Stimulated activated CD8-positive, alpha-beta memory T cell treated with anti-CD3 and anti-CD28 coated beads, Interleukin-2, amount 100 ng/mL, for 1 hour (primary cell): ENCODE results near the gene AIF1L.

Source experiments
- DNase-seq, 2 donors: peaks; one replicate each; pipeline ENCODE4 v3.0.0-alpha.2; 2020; ENCODE audit warnings: low read depth in 2 of 2

The AIF1L gene

DNA sequence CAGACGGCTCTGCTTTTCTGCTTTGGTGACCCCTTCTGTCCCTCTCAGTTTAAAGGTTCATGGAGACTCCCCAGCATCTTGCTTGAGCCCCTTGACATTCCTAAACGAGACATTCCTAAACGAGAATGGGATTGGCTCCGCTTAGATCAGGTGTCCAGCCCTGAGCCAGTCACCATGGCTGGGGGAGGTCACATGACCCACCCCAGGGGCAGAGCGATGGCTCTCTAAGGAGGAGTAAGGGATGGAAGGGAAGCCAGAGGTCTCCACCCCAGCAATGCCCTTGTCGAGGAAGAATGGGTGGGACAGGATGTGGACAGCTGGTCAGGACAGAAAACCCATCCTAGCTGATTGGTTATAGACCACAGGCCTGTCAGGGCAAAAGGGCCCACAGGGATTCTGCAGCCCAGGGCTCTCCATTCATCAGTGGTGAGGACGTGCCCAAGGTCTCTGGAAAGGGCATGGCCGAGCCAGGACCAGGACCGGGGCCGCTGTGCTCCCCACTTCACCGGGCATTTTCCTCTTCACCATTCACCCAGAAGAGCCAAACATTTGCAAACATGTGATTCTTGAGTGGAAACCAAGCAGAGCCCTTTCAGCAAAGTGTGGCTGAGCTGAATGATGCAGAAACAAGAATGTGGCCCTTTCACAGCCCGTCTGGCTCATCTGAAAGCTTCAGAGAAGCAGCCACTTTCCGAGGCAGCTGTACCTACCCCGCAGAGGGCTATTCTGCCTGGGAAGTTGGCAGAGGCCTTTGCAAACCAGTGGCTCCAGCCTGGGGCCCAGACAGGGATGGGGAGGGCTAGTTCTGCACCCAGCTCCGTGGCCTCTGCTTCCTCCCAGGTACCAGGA, 19.8 kb upstream of the AIF1L start:
- DNase-seq: no peak

DNA sequence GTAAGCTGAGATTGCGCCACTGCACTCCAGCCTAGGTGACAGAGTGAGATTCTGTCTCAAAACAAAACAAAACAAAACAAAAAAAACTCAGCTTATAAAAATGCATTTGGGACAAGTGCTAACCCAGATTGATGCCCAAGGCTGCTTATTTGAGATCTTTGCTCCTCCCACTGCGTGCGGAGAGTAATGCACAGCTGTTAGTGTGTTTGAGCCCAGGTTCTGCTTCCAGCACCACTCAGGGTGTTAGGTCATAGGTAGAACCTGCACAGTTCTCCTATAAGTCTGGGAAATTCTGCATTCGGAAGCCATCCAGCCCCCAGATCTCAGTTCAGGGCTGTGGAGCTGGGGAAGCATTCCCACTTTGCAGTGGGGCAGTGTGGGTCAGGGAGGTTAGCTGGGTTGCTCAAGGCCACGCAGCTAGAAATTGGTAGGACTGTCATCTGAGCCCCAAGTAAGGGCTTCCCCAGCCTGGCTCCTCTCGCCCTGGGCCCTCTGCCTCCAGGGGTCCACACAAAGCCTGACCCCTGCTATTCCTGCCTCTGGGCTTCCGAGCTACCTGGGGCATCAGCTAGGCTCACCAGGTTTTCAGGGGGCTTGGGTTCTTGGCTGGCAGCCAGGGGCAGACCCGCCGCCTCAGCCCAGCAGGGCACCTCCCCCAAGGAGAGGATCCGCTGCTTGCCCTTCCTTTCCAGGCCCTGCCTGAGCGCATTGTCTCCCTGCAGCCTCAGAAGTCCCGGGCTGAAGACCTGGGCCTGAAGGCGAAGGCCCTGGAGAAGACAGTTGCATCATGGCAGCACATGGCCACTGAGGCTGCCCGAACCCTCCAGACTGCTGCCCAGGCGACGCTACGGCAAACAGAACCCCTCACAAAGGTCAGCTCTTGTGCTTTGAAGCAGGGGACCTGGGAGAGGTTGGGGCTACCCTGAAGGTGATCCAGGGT, 17.6 kb upstream of the AIF1L start:
- DNase-seq: no peak

DNA sequence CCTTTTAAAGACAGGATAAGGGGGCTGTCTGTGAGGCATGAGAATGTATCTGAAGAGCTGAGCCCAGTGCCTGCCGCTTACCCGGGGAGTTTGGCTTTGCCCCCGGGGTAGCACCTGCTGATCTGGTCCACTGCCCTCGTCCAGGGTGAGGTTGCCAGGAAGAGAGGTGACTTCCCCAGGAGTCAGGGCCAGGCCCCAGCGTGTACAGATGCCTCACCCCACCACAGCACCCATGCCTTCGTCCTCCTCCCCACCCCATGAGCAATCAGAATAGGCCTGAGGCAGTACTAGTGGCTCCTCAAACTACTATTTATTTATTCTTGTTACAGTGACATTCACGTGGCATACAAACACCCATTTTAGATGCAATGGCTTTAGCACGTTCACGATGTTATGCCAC, 15.7 kb upstream of the AIF1L start:
- DNase-seq: no peak

DNA sequence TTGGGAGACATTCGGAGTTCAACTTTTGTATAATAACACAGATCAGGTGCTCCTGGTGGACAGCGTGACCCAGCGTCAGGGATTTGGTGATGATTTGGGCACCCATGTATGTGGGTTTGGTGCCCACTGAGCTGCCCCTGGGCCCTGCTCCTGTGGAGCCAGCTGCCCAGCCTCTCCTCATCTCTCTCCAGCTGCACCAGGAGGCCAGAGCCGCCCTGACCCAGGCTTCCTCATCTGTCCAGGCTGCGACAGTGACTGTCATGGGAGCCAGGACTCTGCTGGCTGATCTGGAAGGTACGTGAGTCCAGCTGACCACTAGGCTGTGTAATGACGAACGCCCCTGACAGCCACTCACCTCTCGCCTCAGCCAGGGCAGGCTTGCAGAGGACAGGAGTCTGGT, 14.5 kb upstream of the AIF1L start:
- no peak for DNase-seq

DNA sequence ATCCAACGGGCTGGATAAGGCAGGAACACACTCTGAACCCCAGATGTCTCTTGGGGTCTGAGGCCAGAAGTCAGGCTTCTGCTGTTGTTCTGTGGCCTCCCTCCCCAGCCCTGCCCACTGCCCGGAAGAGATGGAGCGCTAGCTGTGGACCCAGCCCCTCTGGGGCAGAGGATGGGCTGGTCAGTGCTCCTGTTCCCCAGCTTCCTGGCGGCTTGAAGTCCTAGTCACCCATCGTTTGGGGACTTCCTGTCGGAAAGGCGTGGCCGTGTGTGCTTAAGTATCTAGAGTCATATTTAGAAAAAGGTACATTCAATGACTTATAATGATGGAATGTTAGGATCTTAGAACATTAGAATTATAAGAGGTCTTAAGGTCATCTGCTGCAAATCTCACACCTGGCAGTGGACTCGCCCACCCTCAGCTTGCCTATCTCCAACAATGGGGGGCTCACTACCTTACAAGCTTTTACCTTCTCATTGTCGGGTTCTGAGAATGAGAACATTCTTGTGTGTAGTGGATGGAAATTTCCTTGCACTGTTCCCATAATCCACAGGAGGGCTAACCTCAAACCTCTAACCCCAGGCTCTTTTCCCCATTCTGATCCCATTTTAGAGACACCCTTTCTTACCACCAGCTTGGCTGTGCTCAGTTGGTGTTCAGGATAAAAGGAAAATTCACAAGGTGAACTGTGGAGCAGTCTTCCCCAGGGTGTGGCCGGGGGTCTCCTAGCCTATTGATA, 13.4 kb upstream of the AIF1L start:
- no peak for DNase-seq

DNA sequence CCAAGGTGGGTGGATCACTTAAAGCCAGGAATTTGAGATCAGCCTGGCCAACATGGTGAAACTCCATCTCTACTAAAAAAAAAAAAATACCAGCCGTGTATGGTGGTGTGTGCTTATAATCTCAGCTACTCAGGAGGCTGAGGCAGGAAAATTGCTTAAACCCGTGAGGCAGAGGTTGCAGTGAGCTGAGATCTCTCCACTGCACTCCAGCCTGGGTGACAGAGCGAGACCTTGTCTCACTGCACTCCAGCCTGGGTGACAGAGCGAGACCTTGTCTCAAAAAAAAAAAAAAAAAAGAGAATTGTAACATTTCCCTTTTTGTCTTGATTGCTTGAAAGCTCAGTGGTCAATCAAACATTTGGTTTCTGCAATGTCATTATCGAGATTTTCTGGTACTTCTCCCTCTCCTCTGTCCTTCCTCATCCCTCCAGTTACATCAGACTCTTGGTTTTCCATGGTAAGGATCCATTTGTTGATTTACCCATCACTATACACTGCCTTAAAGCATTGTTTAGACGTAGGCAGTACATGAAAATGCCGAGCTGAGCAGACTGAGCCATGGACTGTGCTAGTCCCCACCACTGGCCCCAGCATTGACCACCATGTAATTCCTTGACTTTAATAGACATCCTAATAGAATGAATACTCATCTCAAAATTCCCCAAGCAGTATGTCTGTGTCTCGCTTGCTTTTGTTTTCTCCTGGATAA, 11.5 kb upstream of the AIF1L start:
- no peak for DNase-seq

DNA sequence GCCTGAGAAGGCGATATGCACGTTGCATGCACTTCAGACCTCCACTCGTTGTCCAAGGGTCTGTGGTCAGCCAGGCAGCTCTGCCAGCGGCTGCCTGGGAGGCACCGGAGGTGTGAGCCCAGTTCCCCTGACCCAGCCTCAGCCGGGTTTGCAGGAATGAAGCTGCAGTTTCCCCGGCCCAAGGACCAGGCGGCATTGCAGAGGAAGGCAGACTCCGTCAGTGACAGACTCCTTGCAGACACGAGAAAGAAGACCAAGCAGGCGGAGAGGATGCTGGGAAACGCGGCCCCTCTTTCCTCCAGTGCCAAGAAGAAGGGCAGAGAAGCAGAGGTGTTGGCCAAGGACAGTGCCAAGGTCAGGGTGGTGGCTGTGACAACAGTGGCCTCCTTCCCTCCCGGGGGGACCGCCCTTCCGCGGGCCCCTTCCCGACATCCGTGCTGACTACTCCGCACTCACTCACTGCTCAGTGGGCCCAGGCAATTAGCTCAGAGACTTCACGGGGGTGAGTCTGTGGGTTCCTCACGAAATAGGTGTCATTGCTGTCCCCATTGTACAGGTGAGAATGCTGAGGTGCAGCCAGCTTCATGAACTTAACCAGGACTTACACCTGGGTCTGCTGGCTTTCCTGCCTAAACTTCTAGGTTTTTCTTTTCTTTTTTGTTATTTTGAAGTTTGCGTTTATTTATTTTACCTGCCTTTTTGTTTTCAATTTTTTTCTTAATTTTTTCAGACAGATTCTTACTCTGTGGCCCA, 10.8 kb upstream of the AIF1L start:
- DNase-seq: no peak

DNA sequence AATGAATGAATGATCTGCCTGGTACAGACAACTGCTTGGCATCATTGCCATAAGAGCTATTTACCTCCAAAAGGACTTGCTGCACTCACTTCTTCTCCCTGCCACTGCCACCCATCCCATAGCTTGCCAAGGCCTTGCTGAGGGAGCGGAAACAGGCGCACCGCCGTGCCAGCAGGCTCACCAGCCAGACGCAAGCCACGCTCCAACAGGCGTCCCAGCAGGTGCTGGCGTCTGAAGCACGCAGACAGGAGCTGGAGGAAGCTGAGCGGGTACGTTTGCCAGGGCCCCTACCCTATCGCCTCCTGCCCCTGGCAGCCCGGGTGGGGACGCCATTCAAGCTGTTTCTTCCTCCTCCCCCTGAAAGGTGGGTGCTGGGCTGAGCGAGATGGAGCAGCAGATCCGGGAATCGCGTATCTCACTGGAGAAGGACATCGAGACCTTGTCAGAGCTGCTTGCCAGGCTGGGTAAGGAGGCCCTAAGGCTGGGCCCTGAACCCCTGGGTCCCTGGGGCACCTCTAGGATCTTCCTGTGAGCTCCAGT, 8.9 kb upstream of the AIF1L start:
- DNase-seq: no peak

DNA sequence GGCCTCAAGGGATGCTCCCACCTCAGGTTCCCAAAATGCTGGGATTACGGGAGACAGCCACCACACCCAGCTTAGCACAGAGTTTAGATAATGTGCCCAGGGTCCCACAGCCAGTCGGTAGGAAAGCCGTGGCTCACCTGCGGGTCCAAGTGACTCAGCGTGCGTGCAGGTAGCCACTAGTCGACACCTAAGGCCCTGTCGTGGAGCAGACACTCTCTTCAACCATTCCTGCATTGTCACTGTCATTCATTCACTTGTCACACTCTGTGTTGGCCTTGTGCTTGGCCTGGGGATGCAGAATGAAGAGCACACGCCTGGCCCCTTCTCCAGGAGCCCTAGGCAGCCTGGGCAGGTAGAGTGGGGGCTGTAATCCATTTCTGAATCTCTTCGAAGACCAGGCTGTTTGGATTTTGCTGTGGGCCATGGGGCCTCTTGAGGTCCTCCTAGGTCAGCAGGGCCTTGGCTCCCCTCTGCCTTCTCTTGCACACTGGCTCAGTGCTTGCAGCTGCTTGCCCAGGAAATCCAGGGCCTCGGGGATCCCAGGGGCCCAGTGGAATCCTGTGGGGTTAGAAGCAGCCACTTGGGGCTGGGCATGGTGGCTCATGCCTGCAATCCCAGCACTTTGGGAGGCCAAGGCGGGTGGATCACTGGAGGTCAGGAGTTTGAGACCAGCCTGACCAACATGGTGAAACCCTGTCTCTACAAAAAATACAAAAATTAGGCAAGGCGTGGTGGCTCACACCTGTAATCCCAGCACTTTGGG, 6.1 kb upstream of the AIF1L start:
- DNase-seq: no peak

DNA sequence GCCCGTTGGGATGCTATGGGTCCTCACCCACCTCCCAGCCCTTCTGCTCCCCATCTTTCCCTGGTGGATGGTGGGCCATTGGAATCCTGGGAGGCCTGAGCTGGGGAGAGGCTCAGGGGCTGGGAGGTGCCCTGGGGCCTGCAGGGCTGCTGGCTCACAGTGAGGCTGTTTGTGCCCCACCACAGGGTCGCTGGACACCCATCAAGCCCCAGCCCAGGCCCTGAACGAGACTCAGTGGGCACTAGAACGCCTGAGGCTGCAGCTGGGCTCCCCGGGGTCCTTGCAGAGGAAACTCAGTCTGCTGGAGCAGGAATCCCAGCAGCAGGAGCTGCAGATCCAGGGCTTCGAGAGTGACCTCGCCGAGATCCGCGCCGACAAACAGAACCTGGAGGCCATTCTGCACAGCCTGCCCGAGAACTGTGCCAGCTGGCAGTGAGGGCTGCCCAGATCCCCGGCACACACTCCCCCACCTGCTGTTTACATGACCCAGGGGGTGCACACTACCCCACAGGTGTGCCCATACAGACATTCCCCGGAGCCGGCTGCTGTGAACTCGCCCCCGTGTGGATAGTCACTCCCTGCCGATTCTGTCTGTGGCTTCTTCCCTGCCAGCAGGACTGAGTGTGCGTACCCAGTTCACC, 4.9 kb upstream of the AIF1L start:
- DNase-seq: no peak

DNA sequence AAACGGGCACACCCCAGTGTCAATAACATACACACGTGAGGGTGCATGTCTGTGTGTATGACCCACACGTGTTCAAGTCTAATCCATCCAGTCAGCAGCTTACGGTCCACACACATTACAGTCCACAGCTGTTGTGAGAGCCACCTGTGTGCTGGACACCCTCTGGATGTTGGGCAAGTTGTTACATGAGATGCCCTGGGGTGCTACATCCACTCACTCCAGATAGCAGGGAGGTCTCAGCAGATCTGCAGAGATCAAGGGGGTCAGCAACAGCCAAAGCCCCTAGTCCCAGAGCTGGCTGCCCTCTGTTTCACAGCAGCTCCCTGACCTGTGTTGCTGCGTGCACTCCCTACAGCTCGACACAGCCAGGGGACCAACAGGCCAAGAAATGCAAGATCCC, 4.3 kb upstream of the AIF1L start:
- no peak for DNase-seq

DNA sequence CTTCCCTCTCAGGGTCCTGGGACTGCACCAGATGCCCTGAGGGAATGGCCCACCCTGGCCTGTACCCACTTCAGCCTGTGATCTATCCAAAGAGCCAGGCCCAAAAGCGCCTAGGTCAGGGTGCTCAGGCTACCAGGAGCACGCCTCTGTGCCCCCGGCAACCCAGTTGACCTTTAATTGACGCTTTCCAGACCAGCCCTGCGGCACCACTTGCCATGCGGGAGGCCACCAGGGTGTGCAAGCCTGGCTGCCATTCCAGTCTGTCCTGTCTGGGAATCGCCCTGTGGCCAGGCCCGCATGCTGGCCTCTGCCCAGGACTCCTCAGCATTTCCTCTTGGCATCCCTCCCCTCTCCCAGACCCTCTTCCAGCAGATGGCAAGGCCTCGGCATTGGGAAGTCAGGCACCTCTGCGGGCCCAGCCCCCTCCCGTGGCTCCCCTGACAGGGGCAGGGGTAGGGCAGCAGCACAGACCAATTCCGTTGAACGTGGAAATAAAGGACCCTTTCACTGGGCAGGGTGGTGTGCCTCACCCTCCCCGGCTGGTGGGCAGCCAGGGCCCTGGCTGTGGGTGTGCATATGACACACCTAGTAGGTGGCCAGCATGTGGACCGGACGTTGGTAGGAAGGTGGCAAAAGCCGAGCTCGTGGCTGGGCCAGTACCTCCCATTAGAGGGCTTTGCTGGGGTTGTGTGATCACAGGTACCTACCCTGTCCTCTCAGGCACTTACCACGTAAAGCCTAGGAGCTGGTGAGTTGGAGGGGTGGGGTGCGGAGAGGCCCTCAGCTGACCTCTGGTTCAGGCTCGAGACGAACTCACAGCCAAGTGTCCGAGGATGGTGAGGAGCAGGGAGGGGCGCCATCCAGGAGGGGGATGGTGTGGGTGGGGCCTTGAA, 3.5 kb upstream of the AIF1L start:
- DNase-seq: no peak

DNA sequence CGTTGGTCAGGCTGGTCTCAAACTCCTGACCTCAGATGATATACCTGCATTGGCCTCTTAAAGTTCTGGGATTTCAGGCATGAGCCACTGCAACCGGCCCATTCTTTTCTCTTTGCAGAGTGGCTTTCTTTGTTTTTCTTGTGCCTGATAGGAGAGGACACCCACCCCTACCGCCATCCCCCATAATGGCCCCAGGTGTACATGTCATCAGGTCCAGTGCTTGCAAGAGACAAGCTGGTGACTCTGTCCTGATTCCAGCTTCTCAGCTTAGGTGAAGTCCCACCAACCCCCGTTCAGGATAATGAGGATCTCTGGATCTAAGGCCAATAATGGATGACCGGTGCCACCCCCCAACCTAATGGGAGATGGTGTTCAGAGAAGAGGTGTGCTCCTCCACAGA, 2.3 kb upstream of the AIF1L start:
- no peak for DNase-seq

DNA sequence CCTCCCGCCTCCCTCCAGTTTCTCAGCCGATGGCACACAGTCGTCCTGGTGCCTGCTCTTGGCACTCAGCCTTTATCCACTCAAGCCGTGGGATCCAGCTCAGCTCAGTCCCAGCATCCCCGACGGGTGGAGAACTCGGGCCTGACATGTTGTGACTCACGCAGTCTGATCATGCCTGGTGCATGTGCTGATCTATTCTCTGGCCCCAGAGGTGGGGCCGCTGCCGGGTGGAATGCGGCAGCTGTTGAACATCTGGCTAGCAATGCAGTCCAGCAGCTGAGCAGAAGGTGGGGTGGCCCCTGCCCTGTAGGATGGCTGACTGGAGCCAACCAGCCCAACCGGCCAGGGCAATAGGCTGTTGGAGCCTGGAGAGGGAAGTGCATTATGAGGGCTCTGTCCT, 1.7 kb upstream of the AIF1L start:
- DNase-seq: no peak

DNA sequence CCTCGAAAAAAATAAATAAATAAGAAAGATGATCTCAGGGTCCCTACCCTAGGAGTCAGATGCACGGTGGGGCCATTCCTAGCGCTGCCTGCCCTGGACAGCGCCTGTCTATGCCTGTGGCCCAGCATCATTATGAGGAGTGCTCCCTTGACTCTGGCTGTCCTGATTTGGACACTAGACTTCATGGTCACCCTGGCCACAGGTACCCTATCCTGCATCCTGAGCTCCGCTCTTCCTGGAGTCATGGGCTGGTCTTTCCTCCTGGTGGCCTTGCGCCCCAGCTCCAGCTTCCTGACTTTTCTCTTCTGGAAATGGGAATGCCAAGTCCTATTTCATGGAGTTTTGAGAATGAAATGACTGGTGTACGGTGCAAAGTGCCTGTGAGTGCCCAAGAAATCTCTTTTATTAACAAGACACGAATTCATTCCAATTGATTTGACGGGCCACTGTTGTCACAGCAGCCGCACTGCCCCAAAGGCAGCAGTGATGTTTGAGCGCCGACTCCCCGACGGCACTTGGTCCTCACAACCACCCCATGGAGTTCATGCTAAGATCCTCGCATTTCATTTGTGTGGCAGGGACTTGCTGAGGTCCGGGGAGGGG, 564 bp upstream of the AIF1L start:
- no peak for DNase-seq

DNA sequence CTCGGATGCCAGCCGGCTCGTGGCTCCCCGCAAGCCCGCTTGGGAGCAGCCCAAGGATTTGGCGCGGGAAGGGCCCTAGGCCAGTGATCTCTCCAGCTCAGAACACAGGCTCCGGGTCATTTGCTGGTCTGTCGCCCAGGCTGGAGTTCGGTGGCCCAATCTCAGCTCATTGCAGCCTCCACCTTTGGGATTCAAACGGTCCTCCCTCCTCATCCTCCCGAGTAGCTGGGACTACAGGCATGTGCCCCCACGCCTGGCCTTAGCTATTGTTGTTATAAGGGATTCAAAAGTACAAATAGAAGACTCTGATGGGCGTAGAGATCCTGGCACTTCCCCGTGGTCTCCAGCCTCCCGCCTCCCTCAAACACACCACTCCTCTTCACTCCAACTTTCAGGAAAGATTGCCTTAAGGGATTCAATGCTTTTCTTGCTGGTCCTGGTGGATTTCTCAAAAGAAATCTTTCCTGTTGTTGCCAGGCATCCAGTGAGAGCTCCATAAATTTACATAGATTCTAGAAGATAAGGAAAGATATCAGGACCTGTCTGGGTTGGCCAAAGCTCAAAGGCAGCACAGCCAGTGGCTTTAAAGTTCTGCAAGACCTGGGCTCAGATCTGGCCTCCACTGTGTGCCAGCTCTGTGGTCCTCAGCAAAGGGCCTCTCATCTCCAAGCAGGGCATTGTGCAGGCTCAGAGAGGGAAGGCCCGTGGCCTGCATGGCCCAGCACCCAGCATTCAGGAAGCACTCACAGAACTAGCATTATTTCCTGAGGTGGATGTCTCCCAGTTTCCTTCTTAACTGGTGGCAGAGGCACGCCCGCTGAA, 1.0 kb downstream of the AIF1L start:
- DNase-seq: no peak

DNA sequence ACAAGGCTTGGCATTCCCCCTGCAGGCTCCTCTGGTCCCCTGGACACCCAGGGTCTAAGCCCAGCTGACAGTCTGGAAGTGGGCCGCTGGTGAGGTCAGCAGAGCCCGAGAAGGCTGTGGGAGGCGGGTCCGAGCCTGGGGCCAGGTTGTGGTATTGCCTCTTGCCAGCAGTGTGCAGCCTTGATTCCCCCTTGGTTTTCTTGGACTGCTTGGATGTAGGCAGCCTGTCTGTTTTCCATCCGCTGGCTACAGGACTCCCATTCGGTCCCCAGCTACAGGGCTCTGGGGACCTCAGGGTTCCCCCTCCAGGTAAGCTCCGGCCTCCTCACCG, 1.6 kb downstream of the AIF1L start:
- DNase-seq: no peak
